ENCODE measurements around the gene C3orf52. TPM values are rescaled to one million over a fixed set of nuclear protein-coding genes. Genes with fewer than 3 reads are reported as not detected.

Gene C3orf52
- total RNA-seq, 1 donor from 2014 or later, result 1.4 TPM

DNA sequence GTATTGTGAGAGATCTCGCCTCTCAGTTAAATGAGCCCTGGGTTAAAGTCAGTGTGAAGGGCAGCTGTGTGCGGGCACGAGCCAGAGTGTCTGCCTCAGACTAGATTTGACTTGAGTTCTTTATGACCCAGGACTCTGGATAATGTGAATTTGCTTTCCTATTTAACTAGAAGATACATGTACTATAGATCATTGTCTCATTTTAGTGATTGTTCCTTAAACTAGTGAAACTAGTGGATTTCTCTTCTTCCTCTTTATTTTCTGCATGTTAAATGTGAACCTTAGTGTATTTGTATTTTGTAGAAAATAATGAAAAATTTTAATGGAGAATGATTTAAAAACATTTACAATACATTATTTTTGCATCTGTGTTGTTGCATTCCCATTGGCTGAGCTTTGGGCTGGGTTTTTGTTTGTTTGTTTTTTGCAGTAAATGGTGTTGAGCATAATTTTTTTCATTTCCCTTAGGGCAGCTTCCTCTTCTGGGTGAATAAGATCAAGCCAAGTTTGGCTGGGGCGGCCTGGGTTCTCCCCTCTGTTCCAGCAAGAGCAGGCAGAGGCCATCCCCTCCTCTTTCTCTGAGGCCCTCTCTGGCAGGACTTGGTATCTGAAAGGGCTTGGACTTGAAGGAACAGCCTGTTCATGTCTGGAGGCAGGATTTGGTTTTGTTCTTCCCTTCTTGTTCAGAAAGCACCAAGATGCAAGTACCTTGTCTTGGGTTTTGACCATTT lies 31.8 kb downstream of the C3orf52 start:
- peaks cover 12% of the 10 kb centered on the region for H3K4me1 Mint-ChIP-seq (ENCODE audit: unreplicated experiment)
- no peaks in the 10 kb centered on the region for H3K36me3 Mint-ChIP-seq (ENCODE audit: unreplicated experiment)
- no peak overlapping the region for H3K27ac Mint-ChIP-seq (ENCODE audit: unreplicated experiment)
- TF ChIP-seq, protein P1, sequence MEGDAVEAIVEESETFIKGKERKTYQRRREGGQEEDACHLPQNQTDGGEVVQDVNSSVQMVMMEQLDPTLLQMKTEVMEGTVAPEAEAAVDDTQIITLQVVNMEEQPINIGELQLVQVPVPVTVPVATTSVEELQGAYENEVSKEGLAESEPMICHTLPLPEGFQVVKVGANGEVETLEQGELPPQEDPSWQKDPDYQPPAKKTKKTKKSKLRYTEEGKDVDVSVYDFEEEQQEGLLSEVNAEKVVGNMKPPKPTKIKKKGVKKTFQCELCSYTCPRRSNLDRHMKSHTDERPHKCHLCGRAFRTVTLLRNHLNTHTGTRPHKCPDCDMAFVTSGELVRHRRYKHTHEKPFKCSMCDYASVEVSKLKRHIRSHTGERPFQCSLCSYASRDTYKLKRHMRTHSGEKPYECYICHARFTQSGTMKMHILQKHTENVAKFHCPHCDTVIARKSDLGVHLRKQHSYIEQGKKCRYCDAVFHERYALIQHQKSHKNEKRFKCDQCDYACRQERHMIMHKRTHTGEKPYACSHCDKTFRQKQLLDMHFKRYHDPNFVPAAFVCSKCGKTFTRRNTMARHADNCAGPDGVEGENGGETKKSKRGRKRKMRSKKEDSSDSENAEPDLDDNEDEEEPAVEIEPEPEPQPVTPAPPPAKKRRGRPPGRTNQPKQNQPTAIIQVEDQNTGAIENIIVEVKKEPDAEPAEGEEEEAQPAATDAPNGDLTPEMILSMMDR (IDR thresholded peaks at IDR 0.05), result no peak
- no peak for DNase-seq (ENCODE audit: extremely low spot score, unreplicated experiment)
- no peaks in the 10 kb centered on the region for H3K27me3 Mint-ChIP-seq (ENCODE audit: unreplicated experiment)
- H3K9me3 Mint-ChIP-seq (ENCODE audit: unreplicated experiment), result no peaks in the 10 kb centered on the region
- H3K4me3 Mint-ChIP-seq (ENCODE audit: unreplicated experiment), result no peak overlapping the region

DNA sequence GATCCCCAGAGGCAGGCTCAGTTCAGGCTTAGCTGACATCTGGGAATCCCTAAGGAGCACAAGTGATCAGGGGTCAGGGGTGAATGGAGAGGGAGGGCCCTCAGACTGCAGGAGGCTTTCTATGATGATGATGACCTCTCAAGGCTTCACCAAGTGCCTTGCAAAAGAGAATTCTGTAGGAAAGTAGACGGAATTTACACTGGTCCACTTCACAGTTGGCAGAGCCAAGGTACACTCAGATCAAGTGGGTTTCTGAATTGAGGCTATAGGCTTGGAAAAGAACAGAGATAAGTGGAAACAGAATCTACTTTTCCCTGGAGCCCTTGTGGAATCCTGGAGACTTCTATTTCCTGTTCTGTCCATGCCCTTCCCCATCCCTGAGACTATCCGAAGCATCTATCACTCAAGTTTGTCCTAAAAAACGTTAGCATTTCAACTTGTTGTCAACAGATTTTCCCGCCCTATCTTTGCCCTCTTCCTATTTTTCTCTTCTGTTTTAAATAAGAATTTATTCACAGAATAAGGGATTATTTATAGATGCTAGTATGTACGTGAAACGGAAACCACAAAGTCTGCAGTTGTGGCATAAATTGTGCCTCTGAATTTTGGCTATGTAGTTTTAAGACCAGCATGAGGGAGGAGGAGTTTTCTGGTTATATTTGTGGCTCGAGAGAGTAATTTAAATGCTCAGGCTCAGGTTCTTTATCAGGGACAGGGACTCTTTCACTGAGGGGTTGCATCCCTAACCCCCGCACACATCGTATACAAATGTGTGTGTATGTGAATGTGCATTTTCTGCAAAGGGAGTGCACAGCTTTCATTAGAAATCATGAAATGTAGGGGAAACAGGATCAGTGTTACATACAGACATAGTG lies 34.0 kb downstream of the C3orf52 start:
- no peak for DNase-seq (ENCODE audit: extremely low spot score, unreplicated experiment)
- no peaks in the 10 kb centered on the region for H3K27me3 Mint-ChIP-seq (ENCODE audit: unreplicated experiment)
- TF ChIP-seq, protein P1 (IDR thresholded peaks at IDR 0.05), result no peak
- no peak overlapping the region for H3K27ac Mint-ChIP-seq (ENCODE audit: unreplicated experiment)
- no peaks in the 10 kb centered on the region for H3K9me3 Mint-ChIP-seq (ENCODE audit: unreplicated experiment)
- H3K4me3 Mint-ChIP-seq (ENCODE audit: unreplicated experiment), result no peak overlapping the region
- peaks cover 10% of the 10 kb centered on the region for H3K4me1 Mint-ChIP-seq (ENCODE audit: unreplicated experiment)
- H3K36me3 Mint-ChIP-seq (ENCODE audit: unreplicated experiment), result no peaks in the 10 kb centered on the region

DNA sequence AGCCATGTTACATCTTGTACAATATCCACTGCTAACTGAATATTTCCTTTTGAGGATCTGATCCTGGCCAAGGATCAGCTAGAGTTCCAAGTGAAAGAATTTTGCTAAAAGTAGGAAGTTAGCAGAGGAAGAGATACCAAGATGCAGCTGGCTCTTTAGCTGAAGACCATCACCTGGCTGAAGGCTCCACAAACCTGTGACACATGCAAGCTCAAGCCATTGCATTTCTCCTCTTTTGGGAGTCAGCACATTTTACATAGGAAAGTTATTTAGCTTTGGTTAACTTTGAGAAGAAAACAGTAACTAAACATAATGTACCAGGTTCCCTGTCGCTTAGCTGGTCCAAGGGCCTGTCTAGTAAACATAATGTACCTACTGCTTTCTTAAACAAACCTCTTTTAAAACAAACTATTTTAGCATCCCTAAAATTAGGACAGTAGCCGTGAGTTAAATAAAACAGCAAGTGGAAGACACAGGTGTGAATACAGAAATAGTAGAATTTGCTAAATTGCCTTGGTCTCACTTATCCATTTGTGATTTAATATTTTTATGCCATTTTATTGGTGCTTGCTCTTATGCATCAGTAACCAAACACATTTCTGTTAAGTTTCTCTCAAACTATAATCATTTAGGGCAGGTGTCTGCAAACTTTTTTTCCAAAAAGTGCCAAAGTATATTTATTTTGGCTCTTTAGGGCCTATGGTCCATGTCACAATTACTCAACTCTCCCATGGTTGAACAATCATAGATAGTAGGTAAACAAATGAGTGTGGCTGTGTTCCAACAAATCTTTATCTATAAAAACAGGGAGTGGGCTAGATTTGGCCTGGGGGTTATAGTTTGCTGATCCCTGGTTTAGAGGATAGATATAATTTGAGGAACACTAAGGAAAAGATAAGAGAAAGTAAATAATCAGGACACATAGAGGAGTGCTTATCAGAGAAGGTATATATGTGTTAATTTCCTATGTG lies 35.7 kb downstream of the C3orf52 start:
- H3K4me3 Mint-ChIP-seq (ENCODE audit: unreplicated experiment), result no peak overlapping the region
- no peaks in the 10 kb centered on the region for H3K9me3 Mint-ChIP-seq (ENCODE audit: unreplicated experiment)

DNA sequence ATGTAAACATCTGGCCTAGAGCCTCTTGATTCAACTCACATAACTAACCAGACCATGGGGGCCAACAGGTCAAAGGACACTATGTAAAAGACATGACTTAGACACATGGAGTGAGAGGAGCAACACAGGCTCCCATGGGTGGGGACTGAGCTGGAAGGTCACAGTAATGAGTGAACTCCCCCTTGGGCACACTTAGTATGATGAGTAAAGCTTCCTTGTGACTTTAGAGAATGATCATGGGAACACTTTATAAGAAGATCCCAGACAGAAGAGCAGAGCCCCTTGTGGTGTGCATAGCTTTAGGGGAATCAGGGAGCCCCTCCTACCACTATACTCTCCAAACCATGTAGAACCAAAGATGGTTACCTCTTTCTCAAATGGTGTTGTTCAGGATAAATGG lies 36.7 kb downstream of the C3orf52 start:
- Mint-ChIP-seq H3K4me3 (ENCODE audit: unreplicated experiment) (no peak overlapping the region), H3K36me3 (ENCODE audit: unreplicated experiment) (no peaks in the 10 kb centered on the region), H3K9me3 (ENCODE audit: unreplicated experiment) (no peaks in the 10 kb centered on the region), H3K27ac (ENCODE audit: unreplicated experiment) (no peak overlapping the region), H3K27me3 (ENCODE audit: unreplicated experiment) (no peaks in the 10 kb centered on the region), H3K4me1 (ENCODE audit: unreplicated experiment) (peaks cover 12% of the 10 kb centered on the region)
- TF ChIP-seq, protein P1 (IDR thresholded peaks at IDR 0.05), result no peak
- no peak for DNase-seq (ENCODE audit: extremely low spot score, unreplicated experiment)

More for the DNA sequence above, 35.7 kb downstream of the C3orf52 start:
- no peaks in the 10 kb centered on the region for H3K27me3 Mint-ChIP-seq (ENCODE audit: unreplicated experiment)
- TF ChIP-seq, protein P1 (IDR thresholded peaks at IDR 0.05), result no peak
- no peak for DNase-seq (ENCODE audit: extremely low spot score, unreplicated experiment)
- H3K4me1 Mint-ChIP-seq (ENCODE audit: unreplicated experiment), result peaks cover 10% of the 10 kb centered on the region
- H3K27ac Mint-ChIP-seq (ENCODE audit: unreplicated experiment), result no peak overlapping the region
- no peaks in the 10 kb centered on the region for H3K36me3 Mint-ChIP-seq (ENCODE audit: unreplicated experiment)
